ENCODE results near the gene ELK3. TPM values are rescaled to one million over a fixed set of nuclear protein-coding genes. Genes with fewer than 3 reads are reported as not detected.

Gene ELK3
- total RNA-seq, 2 donors from 2014 or later, result 15.1 to 16.3 TPM

DNA sequence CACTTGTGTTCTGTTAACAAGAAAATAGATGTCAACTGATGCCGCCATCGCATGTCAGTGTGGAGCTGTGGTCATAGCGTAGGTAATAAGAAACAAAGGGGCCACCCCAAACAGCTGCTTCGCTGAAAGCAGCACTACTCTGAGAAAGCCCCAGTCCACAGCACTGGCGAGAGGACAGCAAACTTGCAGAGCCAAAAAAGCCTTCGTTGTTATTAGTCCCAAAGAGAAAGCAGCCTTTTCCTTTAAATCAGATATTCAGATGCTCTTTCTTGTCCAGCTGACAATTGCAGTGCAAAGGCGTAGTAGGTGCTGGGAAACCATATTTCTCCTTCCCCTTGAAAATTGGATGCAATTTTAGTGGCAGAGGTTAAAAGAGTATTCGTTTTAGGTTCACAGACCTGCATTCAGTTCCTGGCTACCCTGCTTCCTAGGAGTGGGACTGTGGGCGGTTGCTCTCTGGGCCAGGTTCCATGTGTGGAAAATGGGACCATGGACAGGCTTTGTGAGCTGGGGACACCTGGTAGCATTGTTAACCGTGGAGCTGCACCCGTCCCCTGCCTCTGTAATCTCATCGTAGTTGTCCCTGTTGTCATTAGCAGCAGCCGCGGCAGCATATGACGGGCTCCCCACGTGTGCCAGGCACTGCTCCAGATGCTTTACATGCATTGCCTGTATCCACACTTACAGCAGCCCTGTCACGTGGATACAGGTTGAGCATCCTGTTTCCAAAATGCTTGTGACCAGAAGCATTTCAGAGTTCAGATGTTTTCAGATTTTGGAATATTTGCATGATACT lies 54.2 kb downstream of the ELK3 start:
- DNase-seq (ENCODE audit: low spot score), result peak; percentile 58
- Histone ChIP-seq H3K36me3 (peaks cover 16% of the 10 kb centered on the region), H3K9me3 (no peaks in the 10 kb centered on the region), H3K27ac (no peak overlapping the region), H3K27me3 (no peaks in the 10 kb centered on the region), H3K4me1 (peaks cover 0 to 30% of the 10 kb centered on the region in 2 donors), H3K4me3 (no peak overlapping the region)
- TF ChIP-seq, protein P1, sequence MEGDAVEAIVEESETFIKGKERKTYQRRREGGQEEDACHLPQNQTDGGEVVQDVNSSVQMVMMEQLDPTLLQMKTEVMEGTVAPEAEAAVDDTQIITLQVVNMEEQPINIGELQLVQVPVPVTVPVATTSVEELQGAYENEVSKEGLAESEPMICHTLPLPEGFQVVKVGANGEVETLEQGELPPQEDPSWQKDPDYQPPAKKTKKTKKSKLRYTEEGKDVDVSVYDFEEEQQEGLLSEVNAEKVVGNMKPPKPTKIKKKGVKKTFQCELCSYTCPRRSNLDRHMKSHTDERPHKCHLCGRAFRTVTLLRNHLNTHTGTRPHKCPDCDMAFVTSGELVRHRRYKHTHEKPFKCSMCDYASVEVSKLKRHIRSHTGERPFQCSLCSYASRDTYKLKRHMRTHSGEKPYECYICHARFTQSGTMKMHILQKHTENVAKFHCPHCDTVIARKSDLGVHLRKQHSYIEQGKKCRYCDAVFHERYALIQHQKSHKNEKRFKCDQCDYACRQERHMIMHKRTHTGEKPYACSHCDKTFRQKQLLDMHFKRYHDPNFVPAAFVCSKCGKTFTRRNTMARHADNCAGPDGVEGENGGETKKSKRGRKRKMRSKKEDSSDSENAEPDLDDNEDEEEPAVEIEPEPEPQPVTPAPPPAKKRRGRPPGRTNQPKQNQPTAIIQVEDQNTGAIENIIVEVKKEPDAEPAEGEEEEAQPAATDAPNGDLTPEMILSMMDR (IDR thresholded peaks at IDR 0.05), result no peak

DNA sequence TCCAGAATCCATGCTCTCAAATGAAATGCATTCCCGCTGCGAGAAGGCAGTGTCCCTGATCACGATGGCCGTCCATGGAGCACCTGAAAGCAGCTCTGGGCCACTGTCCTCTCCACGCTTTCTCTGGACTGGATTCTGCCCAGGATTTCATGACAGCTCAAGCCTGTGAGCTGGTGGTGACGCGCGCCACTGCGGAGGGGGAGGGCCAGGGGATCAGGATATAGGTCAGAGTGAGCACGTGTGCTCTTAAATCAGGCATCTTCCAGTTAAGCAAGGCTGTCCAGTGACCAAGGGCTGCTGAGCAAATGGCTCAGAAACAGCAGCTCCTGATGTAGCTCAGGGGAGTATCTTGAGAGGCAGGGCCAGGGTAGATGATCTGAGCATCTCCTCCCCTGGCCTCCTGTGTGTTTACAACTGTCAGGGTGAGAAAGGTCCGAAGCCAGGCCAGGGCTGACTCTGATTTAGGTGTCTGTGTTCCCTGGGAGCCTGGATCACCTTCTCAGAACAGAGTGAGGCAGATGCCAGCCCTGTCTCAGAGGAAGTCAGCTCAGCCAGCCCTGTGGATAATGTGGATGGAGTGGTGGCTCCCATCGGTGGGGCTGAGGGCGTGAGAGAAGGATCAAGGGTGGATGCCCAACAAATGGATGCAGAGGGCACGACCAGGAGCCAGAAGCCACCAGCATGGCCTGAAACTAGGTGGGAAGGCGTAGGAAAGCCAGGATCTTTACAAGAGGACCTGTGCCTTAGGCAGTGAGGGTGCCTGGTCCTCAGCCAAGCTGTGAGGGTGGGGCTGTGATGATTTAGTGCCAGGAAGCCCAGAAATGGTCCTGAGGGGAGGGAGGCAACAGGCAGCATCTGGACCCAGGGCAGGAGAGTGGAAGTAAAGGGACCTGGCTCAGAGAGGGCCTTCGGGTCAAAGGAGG lies 55.3 kb downstream of the ELK3 start:
- TF ChIP-seq, protein P1 (IDR thresholded peaks at IDR 0.05), result no peak
- DNase-seq (ENCODE audit: low spot score), result no peak
- Histone ChIP-seq H3K9me3 (no peaks in the 10 kb centered on the region), H3K27ac (peak overlapping the region; percentile 64 to 68), H3K36me3 (peaks cover 16% of the 10 kb centered on the region), H3K27me3 (no peaks in the 10 kb centered on the region), H3K4me3 (no peak overlapping the region), H3K4me1 (peaks cover 0 to 36% of the 10 kb centered on the region in 2 donors)

DNA sequence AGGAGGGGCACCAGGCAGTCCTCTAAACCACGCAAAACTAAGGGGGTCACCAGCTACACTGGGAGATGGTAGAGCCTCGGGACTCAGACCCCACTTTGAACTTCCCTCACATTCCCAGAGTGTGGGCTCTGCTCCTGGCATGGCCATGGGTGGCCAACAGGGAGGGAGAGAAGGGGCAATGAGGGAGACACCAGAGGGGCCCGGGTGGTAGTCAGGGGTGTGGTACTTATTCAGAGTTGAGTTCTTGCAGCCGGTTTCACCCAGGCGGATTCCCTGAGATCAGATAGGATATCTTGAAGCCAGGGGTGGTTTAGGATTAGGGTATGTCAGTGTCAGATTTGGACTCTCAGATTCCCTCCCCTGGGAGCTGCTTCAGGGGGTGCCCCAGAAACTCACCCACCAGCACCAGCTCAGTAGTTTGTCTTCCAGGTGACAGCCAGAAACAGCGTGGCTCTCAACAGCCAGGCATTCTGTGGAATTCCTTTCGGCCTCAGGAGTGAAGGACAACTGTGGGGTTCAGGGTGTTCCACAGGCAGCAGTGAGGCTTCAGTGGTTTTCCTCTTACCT lies 56.0 kb downstream of the ELK3 start:
- no peak overlapping the region for H3K4me3 ChIP-seq
- TF ChIP-seq, protein P1 (IDR thresholded peaks at IDR 0.05), result no peak
- DNase-seq (ENCODE audit: low spot score), result no peak
- H3K27ac ChIP-seq, result peak overlapping the region; percentile 64 to 68
- H3K27me3 ChIP-seq, result no peaks in the 10 kb centered on the region
- H3K4me1 ChIP-seq, result peaks cover 0 to 39% of the 10 kb centered on the region in 2 donors
- H3K36me3 ChIP-seq, result peaks cover 16% of the 10 kb centered on the region
- no peaks in the 10 kb centered on the region for H3K9me3 ChIP-seq

DNA sequence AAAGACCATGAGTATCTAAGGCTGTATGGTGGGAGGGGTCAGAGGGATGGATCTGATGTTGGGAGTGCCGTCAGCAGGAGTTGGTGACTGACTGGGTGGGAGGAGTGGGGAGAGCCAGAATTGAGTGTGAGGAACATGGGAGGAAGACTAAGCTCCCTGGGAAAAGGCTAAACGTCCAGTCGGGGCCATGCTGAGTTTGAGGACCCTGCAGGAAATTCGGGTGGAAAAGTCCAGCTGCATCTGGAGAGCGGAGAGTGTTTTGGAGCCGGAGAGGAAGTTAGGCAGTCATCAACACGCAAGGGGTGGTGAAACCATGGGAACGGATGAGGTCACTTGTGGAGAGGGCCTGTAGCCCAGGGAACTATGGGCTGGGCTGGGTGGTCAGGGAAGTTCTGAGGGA lies 60.9 kb downstream of the ELK3 start:
- no peak overlapping the region for H3K4me3 ChIP-seq
- peaks cover 4% of the 10 kb centered on the region for H3K36me3 ChIP-seq
- peak overlapping the region; percentile 69 to 72 for H3K27ac ChIP-seq
- no peaks in the 10 kb centered on the region for H3K27me3 ChIP-seq
- H3K4me1 ChIP-seq, result peaks cover 0 to 40% of the 10 kb centered on the region in 2 donors
- TF ChIP-seq, protein P1 (IDR thresholded peaks at IDR 0.05), result no peak
- peak; percentile 89 for DNase-seq (ENCODE audit: low spot score)
- no peaks in the 10 kb centered on the region for H3K9me3 ChIP-seq

DNA sequence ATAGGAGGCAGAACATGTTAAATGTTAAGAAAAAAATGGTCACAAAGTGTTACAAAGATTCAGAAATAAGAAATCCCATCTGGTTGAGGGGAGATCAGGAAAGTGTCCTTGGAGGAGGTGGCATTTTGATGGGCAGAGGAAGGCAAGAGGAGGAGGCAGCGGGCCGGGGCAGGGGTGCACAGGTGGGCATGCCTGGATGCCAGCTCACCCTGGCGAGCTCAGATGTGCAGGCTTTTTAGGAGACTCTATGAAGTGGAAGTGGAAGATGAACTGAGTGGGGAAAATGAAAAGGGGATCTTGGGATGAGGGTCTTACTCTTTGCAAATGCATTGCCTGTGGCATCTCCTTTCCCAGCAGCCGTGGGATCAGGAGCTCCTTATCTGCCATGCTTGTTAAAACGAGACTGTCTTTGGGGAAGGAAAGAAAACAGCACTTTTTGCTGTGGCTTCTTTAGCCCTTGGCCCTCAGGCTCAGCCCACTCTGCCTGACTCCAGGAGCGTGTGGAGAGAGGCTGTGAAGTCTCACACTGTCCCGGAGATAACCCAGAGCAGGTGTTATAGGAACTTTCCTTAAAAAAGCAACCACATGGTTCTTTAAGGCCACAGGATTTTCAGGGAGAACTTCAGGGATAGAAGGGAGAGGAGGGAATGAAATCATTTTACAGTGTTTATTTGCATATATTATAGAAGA lies 62.6 kb downstream of the ELK3 start:
- no peak for DNase-seq (ENCODE audit: low spot score)
- H3K4me1 ChIP-seq, result peaks cover 0 to 45% of the 10 kb centered on the region in 2 donors
- TF ChIP-seq, protein P1 (IDR thresholded peaks at IDR 0.05), result no peak
- no peaks in the 10 kb centered on the region for H3K27me3 ChIP-seq
- peak overlapping the region in 1 of 2 donors; percentile 25 for H3K27ac ChIP-seq
- peaks cover 5% of the 10 kb centered on the region for H3K36me3 ChIP-seq
- no peak overlapping the region for H3K4me3 ChIP-seq
- no peaks in the 10 kb centered on the region for H3K9me3 ChIP-seq

Data from right atrium auricular region (tissue), 2 donors.